GM12873 (cell line): Measurements from ENCODE around the gene CEP170B.

ENCODE experiments used
- CTCF ChIP-seq: IDR thresholded peaks from 2 replicates; pipeline ENCODE4 v1.5.1; 2012; ENCODE audit warnings: low read depth, mild to moderate bottlenecking, moderate library complexity, low read length, control low read depth; ENCODE audit not compliant: insufficient read depth; ENCODE audit errors: missing control alignments

The CEP170B gene

GRCh38 chr14:104845834-104846441 lies 19.1 kb upstream of the CEP170B start:
- TF ChIP-seq CTCF: no peak

- TF ChIP-seq CTCF: no peak
Measured at GRCh38 chr14:104852280-104852663, 12.8 kb upstream of the CEP170B start.

GRCh38 chr14:104855532-104856090 lies 9.5 kb upstream of the CEP170B start:
- no peak for TF ChIP-seq CTCF

GRCh38 chr14:104856157-104856868 lies 8.8 kb upstream of the CEP170B start:
- no peak for TF ChIP-seq CTCF

- no peak for TF ChIP-seq CTCF
Measured at GRCh38 chr14:104856869-104857860, 7.9 kb upstream of the CEP170B start.

GRCh38 chr14:104858811-104859426 lies 6.1 kb upstream of the CEP170B start:
- TF ChIP-seq CTCF: no peak
